ENCODE results near the gene IL16. TPM values are rescaled to one million over a fixed set of nuclear protein-coding genes. Genes with fewer than 3 reads are reported as not detected.

IL16 gene
- polyA plus RNA-seq, 1 donor from 2014 or later: not detected

DNA sequence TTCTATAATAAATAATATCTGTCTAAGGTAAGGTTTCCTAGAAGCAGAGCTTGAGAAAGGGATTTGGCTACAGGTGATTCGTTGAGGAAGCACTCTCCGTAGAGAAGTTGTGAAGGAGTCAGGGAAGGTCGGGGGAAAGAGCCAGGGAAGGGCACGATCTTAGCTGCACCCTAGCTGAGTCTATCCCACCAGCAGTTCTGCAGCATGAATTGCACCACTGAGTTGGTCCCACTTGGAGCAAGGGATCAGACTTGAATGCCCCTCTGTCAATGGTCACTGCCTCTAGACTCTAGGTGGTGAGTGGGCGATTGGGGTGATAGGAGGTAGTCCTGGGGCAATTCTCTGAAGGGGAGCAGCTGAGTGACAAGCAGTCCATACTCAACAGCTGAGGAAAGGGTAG is 163.8 kb downstream of the IL16 start:
- no peaks in the 10 kb centered on the region for H4K20me1 ChIP-seq (ENCODE audit: insufficient read depth)
- no peaks in the 10 kb centered on the region for H3K27me3 ChIP-seq (ENCODE audit: insufficient read depth, low read depth, low read length)
- H3K36me3 ChIP-seq (ENCODE audit: insufficient read depth, low read length): no peaks in the 10 kb centered on the region
- no peak for TF ChIP-seq MXI1 (conservative IDR thresholded peaks at IDR 0.05; ENCODE audit: poor library complexity, severe bottlenecking)
- no peak for TF ChIP-seq REST (IDR thresholded peaks at IDR 0.05; ENCODE audit: borderline replicate concordance)
- TF ChIP-seq POLR2AphosphoS5 (IDR thresholded peaks at IDR 0.05): no peak
- no peak for TF ChIP-seq EZH2 (IDR thresholded peaks at IDR 0.05; ENCODE audit: borderline replicate concordance, insufficient read depth, low read length, poor library complexity, severe bottlenecking)
- no peak for TF ChIP-seq EP300 (conservative IDR thresholded peaks at IDR 0.05; ENCODE audit: poor library complexity, severe bottlenecking)
- no peak for TF ChIP-seq SMC3 (conservative IDR thresholded peaks at IDR 0.05; ENCODE audit: poor library complexity)
- TF ChIP-seq TAF1 (IDR thresholded peaks at IDR 0.05; ENCODE audit: low read depth): no peak
- no peak for TF ChIP-seq RAD21 (conservative IDR thresholded peaks at IDR 0.05)
- TF ChIP-seq, protein P1, sequence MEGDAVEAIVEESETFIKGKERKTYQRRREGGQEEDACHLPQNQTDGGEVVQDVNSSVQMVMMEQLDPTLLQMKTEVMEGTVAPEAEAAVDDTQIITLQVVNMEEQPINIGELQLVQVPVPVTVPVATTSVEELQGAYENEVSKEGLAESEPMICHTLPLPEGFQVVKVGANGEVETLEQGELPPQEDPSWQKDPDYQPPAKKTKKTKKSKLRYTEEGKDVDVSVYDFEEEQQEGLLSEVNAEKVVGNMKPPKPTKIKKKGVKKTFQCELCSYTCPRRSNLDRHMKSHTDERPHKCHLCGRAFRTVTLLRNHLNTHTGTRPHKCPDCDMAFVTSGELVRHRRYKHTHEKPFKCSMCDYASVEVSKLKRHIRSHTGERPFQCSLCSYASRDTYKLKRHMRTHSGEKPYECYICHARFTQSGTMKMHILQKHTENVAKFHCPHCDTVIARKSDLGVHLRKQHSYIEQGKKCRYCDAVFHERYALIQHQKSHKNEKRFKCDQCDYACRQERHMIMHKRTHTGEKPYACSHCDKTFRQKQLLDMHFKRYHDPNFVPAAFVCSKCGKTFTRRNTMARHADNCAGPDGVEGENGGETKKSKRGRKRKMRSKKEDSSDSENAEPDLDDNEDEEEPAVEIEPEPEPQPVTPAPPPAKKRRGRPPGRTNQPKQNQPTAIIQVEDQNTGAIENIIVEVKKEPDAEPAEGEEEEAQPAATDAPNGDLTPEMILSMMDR (IDR thresholded peaks at IDR 0.05; ENCODE audit: poor library complexity, severe bottlenecking): no peak
- H3F3A ChIP-seq (ENCODE audit: insufficient read depth, low read length, poor library complexity, severe bottlenecking): no peaks in the 10 kb centered on the region
- no peak overlapping the region for H3K4me3 ChIP-seq (ENCODE audit: low read length)
- H3K9me2 ChIP-seq (ENCODE audit: insufficient read depth, low read length): no peaks in the 10 kb centered on the region
- no peak overlapping the region for H3K4me2 ChIP-seq (ENCODE audit: low read length)
- H3K9ac ChIP-seq (ENCODE audit: low read length): no peak overlapping the region
- H3K27ac ChIP-seq (ENCODE audit: low read length): no peak overlapping the region
- no peak overlapping the region for H2AFZ ChIP-seq (ENCODE audit: low read depth, low read length)
- no peaks in the 10 kb centered on the region for H3K9me3 ChIP-seq (ENCODE audit: low read length)
- H3K79me2 ChIP-seq (replicated peaks; ENCODE audit: insufficient read depth, low read length): no peaks in the 10 kb centered on the region

DNA sequence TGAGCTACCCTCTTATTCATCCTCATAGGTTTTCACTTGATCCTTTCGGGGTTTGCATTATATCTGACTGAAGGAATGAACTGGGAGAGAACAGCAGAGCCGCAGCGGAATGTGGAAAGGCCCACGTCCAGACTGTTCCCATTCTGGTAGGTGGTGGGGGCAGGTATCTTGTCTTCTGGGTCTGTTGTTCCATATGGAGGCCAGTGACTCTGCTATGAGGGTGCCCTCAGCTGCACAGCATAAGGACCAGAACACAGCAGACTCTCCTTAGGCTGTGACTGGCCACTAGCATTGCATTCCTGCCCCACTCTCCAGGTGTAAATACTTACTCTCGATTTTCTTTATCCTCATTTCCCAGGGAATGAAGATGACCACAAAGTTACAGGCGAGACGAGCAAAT is 165.2 kb downstream of the IL16 start:
- no peak for TF ChIP-seq EZH2 (IDR thresholded peaks at IDR 0.05; ENCODE audit: borderline replicate concordance, insufficient read depth, low read length, poor library complexity, severe bottlenecking)
- TF ChIP-seq REST (IDR thresholded peaks at IDR 0.05; ENCODE audit: borderline replicate concordance): no peak
- no peak for TF ChIP-seq SMC3 (conservative IDR thresholded peaks at IDR 0.05; ENCODE audit: poor library complexity)
- TF ChIP-seq MXI1 (conservative IDR thresholded peaks at IDR 0.05; ENCODE audit: poor library complexity, severe bottlenecking): no peak
- TF ChIP-seq EP300 (conservative IDR thresholded peaks at IDR 0.05; ENCODE audit: poor library complexity, severe bottlenecking): no peak
- TF ChIP-seq POLR2AphosphoS5 (IDR thresholded peaks at IDR 0.05): no peak
- TF ChIP-seq RAD21 (conservative IDR thresholded peaks at IDR 0.05): no peak
- no peak for TF ChIP-seq TAF1 (IDR thresholded peaks at IDR 0.05; ENCODE audit: low read depth)
- TF ChIP-seq, protein P1 (IDR thresholded peaks at IDR 0.05; ENCODE audit: poor library complexity, severe bottlenecking): no peak
- Histone ChIP-seq H3K27me3 (ENCODE audit: insufficient read depth, low read depth, low read length) (no peaks in the 10 kb centered on the region), H3F3A (ENCODE audit: insufficient read depth, low read length, poor library complexity, severe bottlenecking) (no peaks in the 10 kb centered on the region), H3K9ac (ENCODE audit: low read length) (no peak overlapping the region), H3K9me2 (ENCODE audit: insufficient read depth, low read length) (no peaks in the 10 kb centered on the region), H3K4me3 (ENCODE audit: low read length) (no peak overlapping the region), H3K36me3 (ENCODE audit: insufficient read depth, low read length) (no peaks in the 10 kb centered on the region), H2AFZ (ENCODE audit: low read depth, low read length) (no peak overlapping the region), H3K27ac (ENCODE audit: low read length) (no peak overlapping the region), H3K4me2 (ENCODE audit: low read length) (no peak overlapping the region), H3K9me3 (ENCODE audit: low read length) (no peaks in the 10 kb centered on the region), H3K79me2 (replicated peaks; ENCODE audit: insufficient read depth, low read length) (no peaks in the 10 kb centered on the region), H4K20me1 (ENCODE audit: insufficient read depth) (no peaks in the 10 kb centered on the region)

Measured in neural cell (in vitro differentiated cells).